AML-193 (cell line): Measurements from ENCODE around the gene COBL.

Experiments
- DNase-seq, 2 experiments: peaks; one replicate each; lab custom pipeline; 2025; lab: John Stamatoyannopoulos, UW

Gene COBL

GRCh38 chr7:51142741-51143385 is 173.7 kb downstream of the COBL start:
- DNase-seq: no peak

- no peak for DNase-seq
Measured at GRCh38 chr7:51141451-51142003, 175.1 kb downstream of the COBL start.

GRCh38 chr7:51140199-51141164 is 176.1 kb downstream of the COBL start:
- no peak for DNase-seq

- DNase-seq: no peak
Measured at GRCh38 chr7:51139796-51140195, 176.8 kb downstream of the COBL start.

- no peak for DNase-seq
Measured at GRCh38 chr7:51138123-51139085, 178.2 kb downstream of the COBL start.

GRCh38 chr7:51135576-51135975 is 181.0 kb downstream of the COBL start:
- no peak for DNase-seq

- DNase-seq: no peak
Measured at GRCh38 chr7:51134013-51134441, 182.6 kb downstream of the COBL start.

GRCh38 chr7:51132661-51133060 is 183.9 kb downstream of the COBL start:
- no peak for DNase-seq

GRCh38 chr7:51129527-51130472 is 186.8 kb downstream of the COBL start:
- no peak for DNase-seq

- no peak for DNase-seq
Measured at GRCh38 chr7:51128545-51129435, 187.8 kb downstream of the COBL start.

GRCh38 chr7:51127618-51127904 is 189.0 kb downstream of the COBL start:
- DNase-seq: no peak

GRCh38 chr7:51126813-51127617 is 189.6 kb downstream of the COBL start:
- no peak for DNase-seq

GRCh38 chr7:51126324-51126723 is 190.3 kb downstream of the COBL start:
- no peak for DNase-seq

GRCh38 chr7:51124321-51124720 is 192.3 kb downstream of the COBL start:
- no peak for DNase-seq

- no peak for DNase-seq
Measured at GRCh38 chr7:51123322-51124019, 193.1 kb downstream of the COBL start.

GRCh38 chr7:51121931-51122425 is 194.6 kb downstream of the COBL start:
- DNase-seq: no peak

GRCh38 chr7:51121036-51121790 is 195.4 kb downstream of the COBL start:
- no peak for DNase-seq
